Activated T-cell treated with anti-CD3 and anti-CD28 coated beads for 1 hour (primary cell): ENCODE data around the gene TSKU.

Source experiments
- DNase-seq: peaks from one replicate; pipeline ENCODE4 v3.0.0-alpha.2; 2020; ENCODE audit warnings: low read depth

The TSKU gene

DNA sequence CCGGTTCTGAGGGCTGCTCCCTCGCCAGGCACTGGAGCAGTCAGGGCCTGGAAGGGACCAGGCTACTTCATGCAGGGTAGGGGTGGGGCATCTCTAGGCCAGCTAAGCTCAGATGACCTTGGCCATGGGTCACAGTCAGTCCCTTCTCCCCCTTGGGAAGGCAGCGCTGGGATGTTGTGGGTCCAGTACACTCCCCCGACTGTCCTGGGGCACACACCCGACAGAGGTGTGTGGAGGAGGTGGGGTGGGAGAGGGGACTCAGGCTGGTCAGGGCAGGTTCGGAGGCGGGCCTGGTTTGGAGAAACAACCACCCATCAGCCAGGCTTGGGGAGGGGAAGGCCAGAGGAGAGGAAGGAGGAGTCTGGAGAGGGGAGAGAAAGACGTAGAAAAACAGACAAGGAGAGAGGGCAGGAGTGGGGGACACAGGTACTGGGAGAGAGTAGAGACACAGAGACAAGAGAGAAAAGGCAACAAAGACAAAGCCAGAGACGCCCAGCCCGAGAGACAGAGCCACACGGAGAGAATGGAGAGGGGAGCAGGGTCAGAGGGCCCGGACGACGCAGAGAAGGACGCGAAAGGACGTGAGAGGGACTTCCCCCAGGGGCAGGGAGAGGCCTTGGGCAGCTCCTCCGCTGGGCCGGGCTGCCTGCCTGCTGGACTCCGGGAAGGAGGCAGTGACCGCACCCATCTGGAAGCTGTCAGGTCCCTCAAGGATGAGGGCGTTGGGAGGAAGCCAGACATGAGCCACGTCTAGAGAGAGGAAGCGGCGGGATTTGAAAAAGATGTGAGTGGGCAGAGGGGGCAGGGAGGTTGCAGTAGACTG lies 30.6 kb upstream of the TSKU start:
- no peak for DNase-seq

DNA sequence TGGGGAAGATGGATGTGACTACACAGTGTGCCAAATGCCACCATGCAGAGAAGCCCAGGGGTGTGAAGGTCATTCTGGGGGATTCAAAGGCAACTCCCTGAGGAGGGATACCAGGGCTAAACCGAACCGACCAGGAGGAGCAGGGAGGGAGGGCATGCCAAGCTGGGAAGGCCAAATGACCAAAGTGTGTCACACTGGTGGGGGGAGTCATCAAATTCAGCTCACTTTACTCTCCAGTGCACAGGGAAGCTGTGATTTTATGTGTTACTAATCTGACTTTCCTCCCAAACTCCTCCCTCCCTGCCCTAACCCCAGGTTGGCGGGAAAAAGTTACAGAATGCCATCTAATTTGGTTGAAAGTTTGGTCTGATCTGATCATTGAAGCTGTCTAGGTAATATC lies 29.7 kb upstream of the TSKU start:
- no peak for DNase-seq

DNA sequence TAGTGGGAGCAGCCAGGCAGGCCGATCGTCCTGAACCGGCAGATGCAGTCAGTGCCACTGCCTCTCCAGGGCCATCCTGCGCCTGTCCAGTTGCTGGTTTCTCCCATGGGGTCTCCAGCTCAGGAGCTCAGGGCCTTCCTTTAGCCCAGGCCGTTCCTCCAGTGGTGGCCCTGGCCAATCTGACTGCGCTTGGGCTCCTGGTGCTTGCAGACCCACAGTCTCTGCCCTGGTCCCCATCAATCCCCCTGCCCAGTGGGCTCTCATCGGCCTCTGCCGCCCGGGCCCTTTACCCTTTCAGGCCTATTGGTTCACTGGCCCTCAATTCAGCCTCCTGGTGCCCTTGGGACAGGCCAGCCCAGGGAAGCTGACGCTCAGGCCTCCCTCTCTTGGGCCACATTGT lies 29.2 kb upstream of the TSKU start:
- no peak for DNase-seq

DNA sequence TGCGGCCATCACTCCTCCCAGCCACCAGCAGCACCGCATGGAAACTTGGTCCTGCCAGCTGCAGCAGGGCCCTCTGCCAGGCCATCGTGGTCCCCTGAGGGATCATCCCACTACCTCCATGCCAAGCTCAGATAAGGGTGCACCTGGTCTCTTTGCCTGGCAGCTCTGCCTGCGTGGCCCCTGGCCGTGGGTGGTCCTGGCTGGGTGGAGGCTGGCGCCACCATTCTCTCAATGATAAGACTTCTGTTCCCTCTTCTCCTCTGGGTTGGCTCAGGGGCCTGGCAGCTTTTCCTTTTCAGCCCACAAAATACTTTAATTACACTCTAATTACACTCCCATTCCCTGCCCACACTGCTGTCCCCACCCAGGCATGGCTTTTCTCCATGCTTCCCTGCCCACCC lies 26.8 kb upstream of the TSKU start:
- no peak for DNase-seq

DNA sequence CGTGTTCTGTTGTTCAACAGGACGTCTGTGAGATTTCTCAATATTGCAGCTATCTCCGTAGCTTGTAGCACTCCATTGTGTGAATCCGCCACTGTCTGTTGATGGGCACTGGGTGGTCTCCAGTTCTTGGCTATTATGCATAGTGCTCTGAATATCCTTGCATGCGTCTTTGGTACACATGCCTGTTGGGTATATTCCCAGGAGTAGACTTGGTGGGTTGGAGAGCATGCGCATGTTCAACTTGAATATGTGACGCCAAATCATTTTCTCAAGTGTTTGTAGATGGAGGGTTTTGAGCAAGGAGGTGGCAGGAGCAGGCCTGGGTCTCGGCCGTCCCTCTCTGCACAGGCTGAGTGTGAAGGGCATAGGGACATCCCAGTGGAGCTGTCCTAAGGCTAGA lies 24.8 kb upstream of the TSKU start:
- no peak for DNase-seq

DNA sequence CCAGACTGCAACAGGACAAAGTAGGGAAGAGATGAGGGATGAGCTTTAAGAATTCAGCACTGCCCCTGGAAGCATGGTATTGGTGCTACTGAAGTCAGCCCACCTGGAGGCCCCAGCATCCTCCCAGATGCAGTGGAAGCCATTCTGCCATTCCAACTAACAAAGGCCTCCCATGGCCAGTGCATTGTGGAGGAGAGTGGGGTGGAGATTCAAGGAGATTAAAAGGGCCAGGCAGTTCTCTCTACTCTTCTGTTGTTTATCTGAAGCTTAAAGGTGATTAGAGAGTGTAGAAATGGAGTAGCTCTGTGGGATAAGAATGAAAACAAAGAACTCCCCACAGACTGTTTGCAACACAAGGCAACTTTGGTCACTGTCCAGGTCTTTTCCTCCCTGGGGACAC lies 24.1 kb upstream of the TSKU start:
- DNase-seq, result no peak

DNA sequence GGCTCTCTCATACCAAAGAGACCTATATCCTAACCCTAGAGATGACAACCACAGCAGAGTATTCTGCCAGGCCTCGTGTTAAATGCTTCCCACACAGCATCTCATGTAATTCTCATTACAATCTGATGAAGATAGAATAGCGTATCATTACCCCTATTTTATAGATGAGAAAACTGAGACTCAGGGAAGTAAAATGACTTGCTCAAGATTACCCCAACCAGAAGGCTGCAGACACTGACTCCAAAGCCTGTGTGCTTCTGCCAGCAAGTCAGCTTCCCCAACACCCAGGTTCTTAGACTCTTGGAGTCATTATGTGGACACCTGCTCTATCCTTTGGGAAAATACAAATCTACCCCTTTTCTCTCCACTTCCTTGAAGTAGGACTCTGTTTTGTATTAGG lies 23.6 kb upstream of the TSKU start:
- no peak for DNase-seq

DNA sequence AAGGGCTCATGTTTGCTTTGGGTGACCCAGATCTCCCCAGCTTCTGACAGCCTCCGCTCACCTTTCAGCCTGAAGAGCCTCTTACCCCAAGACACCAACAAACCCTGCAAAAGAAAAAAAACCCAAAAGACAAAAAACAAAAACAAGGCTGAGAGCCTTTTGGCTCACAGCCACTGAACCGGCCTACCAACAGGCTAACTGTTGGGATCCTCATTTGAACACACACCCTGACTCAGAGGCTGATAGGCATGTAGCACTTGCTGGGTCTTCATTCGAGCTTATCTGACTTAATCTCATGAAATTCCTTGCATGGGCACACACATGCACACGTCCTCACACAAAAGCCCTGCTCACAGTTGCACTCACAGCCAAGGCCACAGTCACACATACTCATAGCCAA lies 22.9 kb upstream of the TSKU start:
- DNase-seq, result no peak

DNA sequence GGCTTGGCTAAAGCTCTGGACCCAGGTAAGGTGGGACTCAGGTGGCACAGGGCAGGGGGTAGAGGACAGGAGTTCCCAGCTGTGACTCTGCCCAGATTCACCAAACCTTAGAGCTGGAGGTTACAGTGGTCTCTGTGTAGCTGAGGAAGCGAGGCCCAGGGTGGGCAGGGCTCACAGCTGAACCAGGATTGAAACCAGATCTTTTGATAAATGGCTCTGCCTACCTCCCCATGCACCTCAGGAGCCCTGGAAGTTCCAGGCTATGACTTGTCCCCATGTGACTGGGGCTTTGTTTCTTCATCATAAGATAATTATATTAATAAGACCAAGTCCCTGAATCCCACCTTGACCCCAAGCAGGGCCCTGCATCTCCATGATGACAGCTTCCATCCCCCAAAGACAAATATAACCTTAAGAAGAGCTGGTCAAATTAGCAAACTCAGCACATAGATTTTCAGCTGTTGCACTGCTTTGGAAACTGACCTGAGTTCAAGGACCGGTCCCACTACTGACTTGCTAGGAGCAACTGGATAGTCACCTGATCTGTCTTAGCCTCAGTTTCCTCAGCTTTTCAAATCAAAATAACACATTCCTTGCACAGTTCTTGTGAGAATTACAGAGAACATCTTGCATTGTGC lies 21.3 kb upstream of the TSKU start:
- DNase-seq, result no peak

DNA sequence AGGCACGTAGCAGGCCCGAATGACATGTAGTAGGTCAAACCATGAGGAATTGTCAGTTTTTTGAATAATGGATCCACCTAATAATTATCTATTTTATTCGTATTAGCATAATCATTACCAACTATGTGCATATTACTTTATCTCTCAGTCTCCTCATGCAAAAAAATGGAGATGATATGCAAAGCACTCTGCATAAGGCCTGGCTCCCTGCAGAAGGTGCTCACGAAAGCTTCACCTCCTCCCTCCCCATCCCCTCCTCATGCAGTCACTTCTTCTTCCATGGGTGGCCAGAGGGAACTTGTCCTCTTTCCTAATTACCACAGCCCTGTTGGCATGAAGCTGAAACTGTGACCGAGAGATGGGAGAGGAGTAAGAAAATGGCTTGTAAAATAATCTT lies 20.8 kb upstream of the TSKU start:
- DNase-seq, result no peak

DNA sequence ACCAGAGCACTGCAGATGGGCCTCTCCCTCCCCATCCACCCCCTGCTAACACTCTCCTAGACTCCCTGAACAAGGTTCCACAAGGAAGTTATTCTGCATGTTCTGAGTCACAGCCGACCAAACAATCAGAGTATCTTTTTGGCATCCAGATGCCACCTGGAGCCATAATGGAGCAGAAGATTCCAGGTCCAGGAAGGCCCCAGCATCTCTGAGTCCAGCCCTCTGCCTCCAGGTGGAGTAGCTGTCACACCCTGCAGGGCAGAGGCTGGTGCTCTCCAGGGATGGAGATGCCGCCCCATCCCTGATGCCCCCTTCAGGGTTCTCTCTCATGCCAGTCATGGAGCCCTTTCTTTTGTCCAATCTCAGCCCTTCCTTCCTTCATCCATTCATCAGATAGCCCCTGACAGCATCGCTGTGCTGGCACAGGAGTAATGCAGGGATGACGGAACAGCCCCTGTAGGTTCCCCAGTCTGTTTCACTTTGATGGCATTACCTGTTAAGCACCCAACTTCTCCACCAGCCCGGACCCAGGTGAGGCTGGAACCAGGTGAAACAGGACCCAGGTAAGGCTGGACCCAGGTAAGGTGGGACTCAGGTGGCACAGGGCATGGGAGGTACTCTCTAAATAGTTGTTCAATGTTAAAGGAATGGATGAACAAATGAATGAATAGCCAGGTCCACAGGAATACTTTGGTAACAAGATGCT lies 20.1 kb upstream of the TSKU start:
- no peak for DNase-seq

DNA sequence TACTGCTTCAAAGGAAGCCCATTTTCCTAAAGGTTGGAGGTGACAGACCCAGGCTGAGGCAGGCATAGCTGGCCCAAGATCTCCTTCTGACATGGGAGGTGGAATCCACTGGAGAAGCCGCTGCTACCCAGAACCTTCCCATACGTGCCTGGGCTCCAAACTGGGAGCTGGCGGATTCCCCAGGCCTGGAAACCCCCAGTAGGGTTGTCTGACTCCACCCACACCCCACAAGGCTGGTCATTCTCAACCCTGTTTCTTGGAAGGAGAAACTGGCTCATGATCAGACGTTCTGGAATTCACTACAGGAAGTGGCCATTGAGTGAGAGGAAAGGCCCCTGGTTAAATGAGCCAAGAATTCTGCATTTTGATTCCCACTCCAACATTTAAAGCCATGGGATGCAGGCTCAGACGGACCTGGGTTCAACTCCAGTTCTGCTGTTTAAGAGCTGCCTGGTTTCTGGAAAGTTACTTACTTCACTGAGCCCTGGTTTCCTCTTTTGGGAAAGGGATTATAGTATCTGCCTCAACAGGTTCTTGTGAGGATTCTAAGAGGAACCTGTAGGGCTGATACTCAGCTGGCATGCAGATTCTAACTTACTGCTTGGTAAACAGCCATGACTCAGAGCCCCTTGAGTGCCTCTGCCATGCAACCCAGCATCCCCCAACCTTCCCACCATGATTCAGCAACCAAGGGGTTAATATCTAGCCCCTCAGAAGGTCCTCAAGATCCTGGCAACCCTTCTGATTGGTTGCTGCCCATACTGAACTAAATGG lies 19.4 kb upstream of the TSKU start:
- no peak for DNase-seq

DNA sequence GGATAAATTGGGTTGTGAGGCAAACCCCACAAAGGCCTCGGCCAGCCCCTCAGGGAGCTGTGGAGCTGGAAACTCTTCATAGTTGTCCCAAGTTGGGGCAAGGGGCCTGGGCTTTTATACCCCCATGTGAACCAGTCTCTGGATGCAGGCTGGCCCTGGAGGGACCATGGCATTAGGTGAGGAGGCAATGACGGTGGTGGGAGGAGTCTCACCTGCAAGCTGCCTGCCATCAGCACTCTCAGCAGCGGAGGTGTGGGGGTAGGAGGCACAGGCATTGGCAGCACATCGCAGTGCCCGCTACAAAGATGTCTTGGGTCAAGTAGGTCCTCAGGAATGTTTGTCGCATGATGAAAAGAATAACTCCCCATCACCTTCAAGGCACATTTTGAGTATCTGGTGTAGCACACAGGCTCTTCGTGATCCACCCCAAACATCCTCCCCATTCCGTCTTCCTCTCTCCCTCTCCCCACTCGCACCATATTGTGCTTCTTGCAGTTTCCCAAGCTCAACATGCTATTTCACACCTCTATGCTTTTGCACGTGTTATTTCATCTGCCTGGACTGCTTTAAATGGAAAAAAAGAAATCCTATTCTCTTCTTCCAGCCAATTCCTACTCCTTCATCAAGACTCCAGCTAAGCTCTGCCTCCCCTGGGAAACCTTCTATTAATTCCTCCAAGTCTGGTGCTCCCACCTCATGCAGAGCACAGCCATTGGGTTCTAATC lies 18.1 kb upstream of the TSKU start:
- DNase-seq, result no peak

DNA sequence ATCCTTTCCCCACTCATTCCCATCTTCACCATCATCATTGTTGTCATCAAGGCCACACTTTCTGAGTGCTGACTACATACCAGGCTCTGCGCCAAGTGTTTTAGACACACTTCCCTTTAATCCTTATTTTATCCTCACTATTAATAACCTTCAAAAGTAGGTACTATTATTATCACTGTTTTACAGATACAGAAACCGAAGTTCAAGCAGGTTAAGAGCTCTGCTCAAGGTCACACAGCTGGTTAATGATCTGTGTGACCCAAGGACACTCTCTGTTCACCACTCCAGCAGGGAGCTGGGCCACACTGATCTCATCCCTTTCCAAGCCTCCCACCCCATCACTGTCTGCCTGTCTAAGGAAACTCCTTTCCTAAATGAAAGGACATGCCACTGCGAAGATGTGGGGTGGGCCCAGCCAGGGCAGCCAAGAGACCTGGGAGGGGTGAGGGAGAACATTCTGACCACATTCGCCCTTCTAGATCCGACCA lies 17.2 kb upstream of the TSKU start:
- no peak for DNase-seq

DNA sequence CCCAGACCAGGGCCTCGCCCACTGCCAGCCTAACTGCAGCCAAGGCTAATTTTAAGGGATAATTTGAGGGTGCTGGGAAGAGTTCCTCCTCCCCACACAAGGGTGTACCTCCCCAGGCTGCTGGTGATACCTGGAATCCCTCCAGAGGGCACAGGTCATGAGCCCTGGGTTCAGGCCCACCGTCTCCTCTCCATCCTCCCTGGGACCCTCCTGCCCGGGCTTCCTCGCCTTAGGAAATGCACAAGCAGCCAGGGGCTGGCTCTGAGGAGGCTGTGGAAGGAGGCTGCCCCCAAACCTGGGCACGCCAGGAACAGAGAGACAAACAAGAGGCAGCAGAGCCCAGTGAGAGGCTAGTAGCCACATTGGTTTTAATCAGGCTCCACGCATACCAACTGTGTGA lies 16.6 kb upstream of the TSKU start:
- DNase-seq, result no peak

DNA sequence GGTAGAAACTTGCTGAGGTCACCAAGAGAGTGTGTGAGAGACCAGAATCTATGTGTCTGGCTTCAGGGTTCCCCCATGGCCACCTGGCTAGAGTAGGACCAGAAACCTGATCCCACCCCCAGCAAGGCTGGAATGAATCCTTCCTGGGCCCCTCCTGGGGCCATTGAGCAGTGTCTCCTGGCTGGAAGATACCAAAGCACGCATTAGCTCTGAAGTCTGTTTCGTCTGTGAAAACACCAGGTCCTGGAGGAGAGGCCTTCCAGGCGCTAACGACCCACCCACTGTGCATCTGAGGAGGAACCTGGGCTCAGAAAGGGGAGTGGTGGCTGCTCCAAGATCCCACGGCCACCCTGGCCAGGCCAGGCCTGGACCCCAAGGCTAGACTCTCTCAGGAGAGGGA lies 15.5 kb upstream of the TSKU start:
- no peak for DNase-seq

DNA sequence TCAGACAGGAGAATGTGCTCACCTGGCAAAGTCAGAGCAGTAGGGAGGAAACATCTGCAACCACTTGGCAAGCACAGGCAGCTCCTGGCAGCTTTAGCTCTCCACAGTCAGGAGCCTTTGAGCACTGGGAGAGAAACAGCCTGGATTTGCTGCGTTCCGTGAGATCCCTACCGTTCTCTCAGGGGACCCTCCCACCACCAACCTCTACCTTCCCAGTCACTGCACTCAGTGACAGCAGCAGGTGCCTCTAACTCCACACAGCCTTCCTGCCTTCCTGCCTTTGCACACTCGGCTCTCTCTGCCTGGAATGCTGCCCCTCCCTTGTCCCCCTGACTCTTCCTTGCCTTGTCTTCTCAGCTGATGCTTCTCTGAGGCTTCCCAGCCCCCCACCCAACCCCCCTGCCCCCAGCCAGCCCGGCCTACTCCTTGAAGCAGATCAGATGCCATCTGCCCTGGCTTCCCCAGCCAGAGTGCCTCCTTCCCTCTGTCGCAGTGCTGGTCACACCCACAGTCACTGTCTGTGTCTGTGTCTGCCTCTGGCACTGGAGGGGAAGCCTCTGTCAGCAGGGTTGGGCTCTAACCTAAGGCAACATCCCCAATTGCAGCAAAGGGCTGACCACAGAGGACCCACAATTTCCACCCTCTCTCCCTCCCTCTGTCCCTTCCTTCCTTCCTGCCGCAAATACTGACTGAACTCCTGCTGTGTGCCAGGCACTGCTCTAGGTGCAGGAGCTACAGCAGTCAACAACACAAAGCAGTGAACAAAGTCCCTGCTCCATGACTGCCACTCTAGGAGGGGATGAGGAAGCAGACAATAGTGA lies 14.9 kb upstream of the TSKU start:
- DNase-seq, result no peak

DNA sequence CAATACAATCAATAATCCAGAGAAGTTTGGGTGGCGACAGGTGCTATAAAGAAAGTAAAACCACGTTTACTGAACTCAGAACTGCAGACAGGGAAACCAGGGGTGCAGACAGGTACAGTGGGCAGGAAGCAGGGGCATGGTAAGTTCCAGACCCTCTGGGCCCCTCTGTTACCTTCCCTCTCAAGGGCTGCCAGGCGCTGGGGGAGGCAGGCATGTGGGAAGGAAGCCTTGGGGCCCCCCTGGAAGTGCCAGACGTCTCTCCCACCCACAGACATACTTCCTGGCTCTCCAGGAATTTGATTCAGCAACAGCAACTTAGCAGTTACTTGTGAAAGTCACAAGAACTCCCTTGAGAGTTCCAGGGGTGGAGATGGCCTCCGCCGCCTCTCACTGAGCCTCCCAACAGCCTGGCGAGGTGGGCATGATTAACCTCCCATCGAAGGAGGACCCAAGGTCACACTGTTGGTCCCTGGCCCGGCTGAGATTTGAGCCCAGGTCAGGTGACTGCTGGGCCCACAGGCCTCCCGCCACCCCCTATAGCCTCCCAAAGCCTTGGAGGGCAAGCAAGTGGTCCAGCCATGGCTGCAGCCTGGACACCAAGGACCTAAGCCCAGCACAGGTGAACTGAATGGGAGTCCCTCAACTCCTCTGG lies 14.1 kb upstream of the TSKU start:
- no peak for DNase-seq

DNA sequence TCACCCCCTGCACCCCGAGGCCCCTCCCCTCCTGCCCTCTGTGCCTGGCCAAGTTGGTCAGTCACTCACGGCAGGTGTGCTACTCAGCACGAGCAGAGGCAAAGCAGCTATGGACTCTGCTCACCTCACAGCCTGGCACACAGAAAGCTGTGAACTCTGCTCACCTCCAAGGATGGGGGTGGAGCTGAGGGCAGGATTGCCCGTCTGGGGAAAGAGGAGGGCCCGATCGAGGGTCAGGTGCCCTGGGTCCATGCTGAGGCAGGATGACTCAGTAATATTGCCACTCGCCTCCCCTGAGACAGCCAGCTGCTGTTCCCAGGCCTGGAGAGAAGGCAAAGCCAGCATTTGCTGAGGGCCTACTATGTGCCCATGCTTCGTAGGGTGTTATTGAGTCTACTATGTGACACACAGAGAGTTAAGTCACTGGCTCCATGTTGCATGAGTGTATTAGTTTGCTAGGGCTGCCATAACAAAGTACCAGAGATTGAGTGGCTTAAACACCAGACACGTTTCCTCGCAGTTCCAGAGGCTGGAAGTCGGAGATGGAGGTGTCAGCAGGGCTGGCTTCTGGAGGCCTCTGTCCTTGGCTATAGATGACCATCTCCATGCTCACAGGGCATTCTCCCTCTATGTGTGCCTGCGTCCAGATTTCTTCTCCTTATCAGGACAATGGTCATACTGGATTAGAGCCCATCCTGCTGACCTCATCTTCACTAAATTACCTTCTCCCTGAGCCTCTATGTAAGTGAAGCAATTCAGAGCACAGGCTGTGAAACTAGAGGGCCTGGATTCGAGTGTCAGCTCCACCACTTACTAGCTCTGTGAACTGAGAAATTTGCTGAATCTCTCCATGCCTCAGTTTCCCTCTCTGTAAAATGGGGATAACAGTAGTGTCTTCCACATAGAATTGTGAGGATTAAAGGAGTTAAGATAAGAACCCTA lies 13.2 kb upstream of the TSKU start:
- no peak for DNase-seq
